NT2/D1 (cell line): Measurements from ENCODE around the gene ZNF511.

ENCODE experiments used
- DNase-seq: peaks from one replicate; pipeline ENCODE4 v3.0.0-alpha.2; 2011; ENCODE audit warnings: low read depth, low spot score
- H3K27me3 ChIP-seq: 2 replicates; pipeline ENCODE4 v1.6.0; 2011; ENCODE audit warnings: mild to moderate bottlenecking; ENCODE audit not compliant: insufficient read length, insufficient read depth
- H3K36me3 ChIP-seq: 2 replicates; pipeline ENCODE4 v1.6.1; 2011; ENCODE audit warnings: mild to moderate bottlenecking, low read length, mixed read lengths; ENCODE audit not compliant: insufficient read depth, insufficient read length
- H3K4me1 ChIP-seq: 2 replicates; pipeline ENCODE4 v1.5.1; 2011; ENCODE audit not compliant: insufficient read depth, insufficient read length
- H3K4me3 ChIP-seq: 2 replicates; pipeline ENCODE4 v1.5.1; 2011; ENCODE audit warnings: low read depth; ENCODE audit not compliant: insufficient read length
- H3K9ac ChIP-seq: 2 replicates; pipeline ENCODE4 v1.6.0; 2011; ENCODE audit warnings: low read depth; ENCODE audit not compliant: insufficient read length
- H3K9me3 ChIP-seq: 2 replicates; pipeline ENCODE4 v1.5.1; 2011; ENCODE audit warnings: mild to moderate bottlenecking, low read length; ENCODE audit not compliant: insufficient read depth
- SUZ12 ChIP-seq: IDR thresholded peaks from 2 replicates; pipeline ENCODE4 v1.6.1; 2011; ENCODE audit not compliant: insufficient read length, insufficient read depth; ENCODE audit errors: extremely low read depth
- YY1 ChIP-seq: IDR thresholded peaks from 2 replicates; pipeline ENCODE4 v1.6.1; 2011; ENCODE audit not compliant: insufficient read length, insufficient read depth
- ZNF274 ChIP-seq: IDR thresholded peaks from 2 replicates; pipeline ENCODE4 v1.6.1; 2011; ENCODE audit warnings: mild to moderate bottlenecking, low read depth, low read length

ZNF511 gene

DNA sequence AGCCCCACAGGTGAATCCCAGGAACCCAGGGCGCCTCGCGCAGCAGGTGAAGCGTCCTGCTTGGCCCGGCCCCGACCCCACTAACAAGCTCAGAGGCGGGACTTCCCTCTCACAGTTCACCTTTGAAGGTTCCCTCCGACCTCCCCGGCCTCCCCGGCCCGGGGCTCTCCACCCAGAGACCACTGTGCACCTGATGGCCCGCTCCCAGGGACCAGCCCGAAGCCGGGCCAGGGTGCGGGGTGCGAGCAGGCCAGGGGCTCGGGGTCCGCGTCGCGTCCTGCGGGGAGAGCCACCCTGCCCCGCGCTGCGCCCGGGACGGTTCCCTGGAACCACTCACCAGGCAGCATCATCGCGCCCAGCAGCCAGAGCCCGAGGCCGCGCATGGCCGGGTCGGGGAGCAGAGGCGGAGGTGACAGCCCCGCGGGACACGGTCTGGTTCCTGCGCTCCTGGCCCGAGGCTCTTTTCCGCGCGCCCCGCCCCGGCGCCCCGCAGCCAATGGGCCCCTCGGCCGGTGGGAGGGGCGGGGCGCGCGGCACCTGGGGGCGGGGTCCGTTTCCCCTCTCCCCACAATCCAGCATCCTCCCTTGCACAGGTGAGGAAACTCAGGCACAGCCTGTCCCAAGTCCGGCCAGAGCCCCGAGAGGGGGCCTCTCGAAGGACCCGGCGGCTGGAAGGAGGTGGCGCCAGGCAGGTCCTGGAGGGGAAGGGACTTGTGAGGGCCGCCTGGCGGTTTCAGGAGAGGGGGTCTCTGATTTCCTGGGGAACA lies 32.1 kb upstream of the ZNF511 start, which contains the start of gene ADAM8:
TSS of gene ADAM8 (minus strand) at position 434 of the 767 bp plus-strand sequence. CDS start at position 383, 51 bp downstream.
- TF ChIP-seq YY1: no peak
- no peak for TF ChIP-seq SUZ12
- no peak for TF ChIP-seq ZNF274
- peaks cover 5% of the 10 kb centered on the region for H3K27me3 ChIP-seq
- peak within 1 kb of the TSS; percentile 34 for H3K4me3 ChIP-seq
- no peak within 1 kb of the TSS for H3K9ac ChIP-seq
- no peak for DNase-seq
- H3K9me3 ChIP-seq: no peaks in the 10 kb centered on the region
- peaks cover 20% of the 10 kb centered on the region for H3K4me1 ChIP-seq
- peaks cover 24% of the 10 kb centered on the region for H3K36me3 ChIP-seq

DNA sequence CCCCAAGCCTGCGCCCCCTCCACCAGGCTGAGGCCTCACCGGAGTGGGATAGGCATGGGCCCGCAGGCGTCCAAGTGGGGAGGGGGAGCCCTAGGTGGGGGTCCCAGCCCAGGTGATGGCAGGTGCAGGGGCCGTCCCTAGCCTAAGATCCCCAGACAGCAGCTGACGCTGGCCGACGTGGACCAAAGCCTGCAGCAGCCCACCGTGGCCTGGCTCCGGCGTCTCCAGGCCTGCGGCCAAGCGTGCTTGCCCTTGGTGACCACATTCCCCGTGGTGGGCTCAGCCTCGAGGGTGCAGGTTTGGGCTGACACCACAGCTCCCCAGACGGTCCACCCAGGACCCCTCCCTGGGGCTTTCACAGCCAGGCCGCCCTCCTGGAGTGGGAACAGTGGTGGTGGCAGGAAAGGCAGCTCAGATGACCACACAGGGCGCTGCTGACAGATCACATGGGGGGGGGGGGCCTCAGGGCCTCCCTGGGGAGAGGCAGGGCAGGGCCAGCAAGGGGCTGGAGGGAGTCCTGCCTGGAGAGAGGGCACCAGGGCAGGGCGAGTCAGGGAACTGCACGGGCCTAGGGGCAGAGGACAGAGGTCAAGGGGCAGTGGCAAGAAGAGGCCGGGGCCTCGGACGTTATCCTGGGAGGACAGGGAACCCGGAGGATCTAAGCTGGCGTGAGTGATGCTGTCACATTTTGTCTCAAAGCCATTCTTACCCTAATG lies 31.3 kb upstream of the ZNF511 start:
- no peak overlapping the region for H3K4me3 ChIP-seq
- no peak overlapping the region for H3K9ac ChIP-seq
- peaks cover 20% of the 10 kb centered on the region for H3K4me1 ChIP-seq

DNA sequence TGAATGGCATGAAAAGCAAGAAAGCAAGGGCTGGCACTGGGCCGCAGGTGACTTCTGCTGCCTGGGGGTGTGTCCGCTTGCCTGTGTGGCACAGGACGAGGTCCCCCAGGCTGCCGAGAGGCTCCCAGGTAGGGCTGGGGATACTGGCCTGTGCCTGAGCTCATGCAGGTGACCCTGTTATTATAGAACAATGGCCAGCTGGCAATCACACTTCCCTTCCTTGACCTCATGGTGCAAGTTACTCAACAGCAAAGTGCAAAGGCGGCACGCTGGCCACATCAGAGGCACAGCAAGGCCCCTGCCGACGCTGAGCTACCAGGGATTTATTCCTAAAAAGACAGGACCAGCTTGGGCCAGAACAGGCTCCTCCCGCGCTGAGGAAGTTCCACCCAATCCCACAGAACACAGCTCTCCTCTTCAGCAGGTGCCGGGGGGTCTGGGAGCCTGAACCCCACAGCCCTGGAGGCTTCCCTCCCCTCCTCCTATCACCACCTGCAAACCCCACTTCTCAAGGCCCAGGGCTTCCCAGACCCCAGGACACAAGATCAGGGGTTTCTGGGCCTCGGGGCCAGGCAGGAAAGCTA lies 30.6 kb upstream of the ZNF511 start:
- TF ChIP-seq SUZ12 (no peak), ZNF274 (no peak), YY1 (no peak)
- H3K4me3 ChIP-seq: no peak overlapping the region
- H3K9ac ChIP-seq: no peak overlapping the region
- H3K4me1 ChIP-seq: peaks cover 20% of the 10 kb centered on the region
- DNase-seq: no peak
- no peaks in the 10 kb centered on the region for H3K9me3 ChIP-seq
- peaks cover 5% of the 10 kb centered on the region for H3K27me3 ChIP-seq
- peaks cover 34% of the 10 kb centered on the region for H3K36me3 ChIP-seq

More for the DNA sequence above, 31.3 kb upstream of the ZNF511 start:
- Histone ChIP-seq H3K9me3 (no peaks in the 10 kb centered on the region), H3K36me3 (peaks cover 28% of the 10 kb centered on the region), H3K27me3 (peaks cover 5% of the 10 kb centered on the region)
- no peak for DNase-seq
- no peak for TF ChIP-seq YY1
- TF ChIP-seq ZNF274: no peak
- TF ChIP-seq SUZ12: no peak

DNA sequence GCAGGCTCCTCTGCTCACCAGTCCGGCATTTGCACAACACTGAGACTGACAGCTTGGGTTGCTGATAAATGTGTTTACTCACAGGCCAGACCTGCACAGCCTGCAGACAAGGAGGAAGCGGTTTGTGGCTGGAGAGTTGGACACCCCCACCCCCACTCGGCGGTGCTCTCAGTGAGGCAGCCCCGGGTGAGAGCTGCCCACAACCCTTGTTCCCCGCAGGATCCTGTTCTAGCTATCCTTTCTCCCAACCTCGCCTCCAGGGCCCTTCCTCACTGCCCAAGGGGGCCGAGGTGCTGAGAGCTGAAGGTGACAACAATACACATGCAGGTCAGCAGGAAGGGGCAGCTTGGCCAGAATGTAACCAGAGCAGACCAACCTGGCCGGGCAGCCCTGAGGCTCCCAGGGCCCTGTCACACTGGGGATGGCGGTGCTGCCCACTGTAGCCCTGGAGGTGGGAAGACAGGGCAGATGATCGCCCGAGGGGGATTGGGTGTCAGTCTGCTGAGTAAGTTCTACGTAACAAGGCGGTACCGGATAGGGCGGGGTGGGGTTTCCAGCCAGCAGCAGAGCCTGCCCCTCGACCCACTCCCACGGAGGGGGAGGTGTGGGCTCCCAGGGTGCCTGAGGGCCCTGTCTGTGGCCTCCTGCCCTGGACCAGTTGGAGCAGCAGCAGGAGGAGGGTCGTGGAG lies 30.0 kb upstream of the ZNF511 start:
- peaks cover 5% of the 10 kb centered on the region for H3K27me3 ChIP-seq
- H3K4me3 ChIP-seq: no peak overlapping the region
- no peak for DNase-seq
- H3K4me1 ChIP-seq: peaks cover 20% of the 10 kb centered on the region
- H3K9ac ChIP-seq: no peak overlapping the region
- no peak for TF ChIP-seq ZNF274
- TF ChIP-seq SUZ12: no peak
- no peak for TF ChIP-seq YY1
- peaks cover 41% of the 10 kb centered on the region for H3K36me3 ChIP-seq
- H3K9me3 ChIP-seq: no peaks in the 10 kb centered on the region

DNA sequence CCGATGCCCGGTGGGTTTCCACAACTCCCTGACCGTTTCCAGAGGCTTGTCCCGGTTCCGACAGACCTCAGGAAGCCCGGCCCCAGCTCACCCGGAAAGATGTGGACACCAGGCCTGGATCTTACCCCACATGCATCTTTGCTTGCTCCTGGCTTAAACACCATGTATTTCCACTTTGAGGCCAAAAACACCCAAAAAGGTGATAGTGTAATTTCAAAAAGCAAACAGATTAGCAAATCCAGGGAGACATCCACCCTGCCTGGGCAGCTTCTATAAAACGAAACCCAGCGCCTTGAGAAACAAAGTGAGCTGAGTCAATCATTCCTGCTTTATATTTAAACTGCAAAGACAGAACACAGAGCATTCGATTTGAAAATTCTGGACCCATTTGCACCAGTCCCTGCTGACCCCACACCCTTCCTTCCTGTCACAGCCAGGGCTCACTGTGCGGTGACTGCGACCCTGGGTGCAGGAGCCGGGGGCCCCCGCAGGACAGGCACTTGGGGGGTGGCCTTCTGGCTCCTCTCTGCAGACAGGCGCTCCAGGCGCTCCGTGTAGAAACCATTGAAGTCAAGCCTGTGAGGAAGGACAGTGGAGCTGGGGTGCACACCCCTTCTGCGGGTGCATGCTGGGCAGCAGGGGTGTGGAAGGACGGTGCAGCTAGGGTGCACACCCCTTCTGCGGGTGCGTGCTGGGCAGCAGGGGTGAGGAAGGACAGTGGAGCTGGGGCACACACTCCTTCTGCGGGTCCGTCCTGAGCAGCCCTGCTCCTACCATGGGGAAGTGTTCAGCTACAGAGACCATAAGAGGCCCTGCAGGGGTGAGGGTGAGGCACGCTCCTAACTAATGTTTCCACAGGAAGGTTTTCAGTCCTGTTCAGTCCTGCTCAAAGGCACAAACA lies 29.1 kb upstream of the ZNF511 start:
- peak overlapping the region; percentile 32 for H3K9ac ChIP-seq
- peaks cover 18% of the 10 kb centered on the region for H3K4me1 ChIP-seq
- H3K36me3 ChIP-seq: peaks cover 47% of the 10 kb centered on the region
- TF ChIP-seq ZNF274: no peak
- peaks cover 5% of the 10 kb centered on the region for H3K27me3 ChIP-seq
- H3K9me3 ChIP-seq: no peaks in the 10 kb centered on the region
- H3K4me3 ChIP-seq: no peak overlapping the region
- DNase-seq: no peak

- Histone ChIP-seq H3K9me3 (no peaks in the 10 kb centered on the region), H3K27me3 (peaks cover 5% of the 10 kb centered on the region), H3K4me1 (peaks cover 15% of the 10 kb centered on the region), H3K4me3 (no peak overlapping the region), H3K36me3 (peaks cover 56% of the 10 kb centered on the region), H3K9ac (no peak overlapping the region)
- TF ChIP-seq SUZ12 (no peak), ZNF274 (no peak), YY1 (no peak)
- DNase-seq: no peak
Measured at GRCh38 chr10:133280391-133281059, 28.2 kb upstream of the ZNF511 start.
